Frontal cortex (tissue), 4 donors: ENCODE measurements around the gene POMC. TPM values are rescaled to one million over a fixed set of nuclear protein-coding genes. Genes with fewer than 3 reads are reported as not detected.
"Not testable (repeated sequence)": the region's sequence is repeated elsewhere in the genome, so short reads cannot be mapped to it uniquely, and the experiment has no call there.

ENCODE experiments used
- DNase-seq, 2 donors: peaks; one replicate each; pipeline ENCODE4 v3.0.0; 2012; ENCODE audit warnings: low spot score in 2 of 2
- FAIRE-seq: peaks from 2 replicates; lab custom pipeline; 2012; peaks lifted over from hg19 to GRCh38; lab: Jason Lieb, UNC
- total RNA-seq: library from RNA; depleted of rRNA; stranded (reverse); fragments of >200 nt; gene quantifications from one replicate; pipeline ENCODE4 v1.2.3, GENCODE V29; 2014
- donor health status: control.
- donor health status: control.
- donor health status: control.

Gene POMC
- total RNA-seq, 1 donor from 2014 or later = 1.2 TPM

- FAIRE-seq = no peak
- no peak for DNase-seq
These were observed 10.6 kb upstream of the POMC start for GRCh38 chr2:25178976-25179375.

DNA sequence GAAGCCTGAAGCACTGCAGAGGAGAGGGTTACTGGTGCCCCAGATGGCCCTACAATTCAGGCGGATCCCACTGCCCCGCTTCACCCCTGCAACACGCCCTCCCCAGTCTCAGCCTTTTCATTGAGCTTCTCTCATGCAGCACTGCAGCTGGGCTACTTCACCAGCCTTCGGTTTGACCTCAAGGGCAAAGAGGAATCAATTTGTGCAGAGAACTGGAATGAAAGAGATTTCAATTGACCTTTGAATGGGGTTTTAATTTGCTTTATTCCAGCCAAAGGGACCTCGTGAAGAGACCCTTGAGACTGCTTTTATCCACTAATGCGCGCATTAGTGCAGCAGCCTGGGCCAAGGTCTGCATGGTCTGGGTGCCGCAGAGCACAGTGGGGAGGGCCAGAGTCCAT, 8.8 kb upstream of the POMC start:
- FAIRE-seq = no peak
- no peak for DNase-seq

DNA sequence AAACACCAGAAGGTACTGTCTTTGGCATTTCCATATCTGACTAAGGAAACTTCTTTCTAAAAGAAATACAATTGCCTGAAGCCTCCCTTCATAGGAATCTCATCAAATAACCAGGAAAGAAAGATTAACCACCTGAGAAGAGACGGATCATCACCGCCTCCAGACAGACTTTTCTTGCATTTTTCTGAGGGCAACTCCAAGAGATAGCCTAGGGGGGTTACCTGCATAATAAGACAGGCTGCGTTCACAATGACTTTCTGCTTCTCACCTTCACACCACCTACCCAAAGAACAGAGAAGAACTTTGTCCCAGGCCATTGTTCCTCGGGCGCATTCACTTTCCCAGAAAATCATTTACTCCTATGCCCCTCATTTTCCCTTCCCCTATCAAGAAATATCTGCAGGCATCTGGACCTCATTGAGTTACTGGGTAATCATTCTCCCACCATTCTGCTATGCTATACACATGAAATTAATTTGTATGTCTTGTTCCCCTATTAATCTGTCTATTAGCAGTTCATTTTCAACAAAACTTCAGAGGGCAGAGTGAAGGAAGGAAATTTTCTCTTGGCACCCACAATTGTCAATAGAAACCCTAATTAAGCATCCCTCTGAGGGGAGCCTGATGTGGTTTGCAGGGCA, 8.3 kb upstream of the POMC start:
- FAIRE-seq = no peak
- no peak for DNase-seq

DNA sequence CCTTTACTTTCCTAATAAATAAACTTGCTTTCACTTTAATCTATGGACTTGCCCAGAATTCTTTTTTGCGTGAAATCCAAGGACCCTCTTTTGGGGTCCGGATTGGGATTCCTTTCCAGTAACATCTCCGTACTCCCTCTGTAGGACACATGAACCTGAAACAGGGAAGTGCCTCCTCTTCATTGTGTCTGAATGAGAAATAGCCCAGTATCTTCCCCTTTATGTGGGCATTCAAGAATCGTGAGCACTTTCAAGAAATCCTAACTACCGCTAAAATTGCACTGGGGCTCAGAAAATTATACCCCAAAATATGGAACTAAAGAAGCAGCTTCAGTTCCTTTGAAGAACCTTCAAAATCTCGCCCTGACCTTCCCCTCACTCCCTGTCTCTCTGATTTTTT, 7.8 kb upstream of the POMC start:
- DNase-seq (no peak), FAIRE-seq (no peak)

DNA sequence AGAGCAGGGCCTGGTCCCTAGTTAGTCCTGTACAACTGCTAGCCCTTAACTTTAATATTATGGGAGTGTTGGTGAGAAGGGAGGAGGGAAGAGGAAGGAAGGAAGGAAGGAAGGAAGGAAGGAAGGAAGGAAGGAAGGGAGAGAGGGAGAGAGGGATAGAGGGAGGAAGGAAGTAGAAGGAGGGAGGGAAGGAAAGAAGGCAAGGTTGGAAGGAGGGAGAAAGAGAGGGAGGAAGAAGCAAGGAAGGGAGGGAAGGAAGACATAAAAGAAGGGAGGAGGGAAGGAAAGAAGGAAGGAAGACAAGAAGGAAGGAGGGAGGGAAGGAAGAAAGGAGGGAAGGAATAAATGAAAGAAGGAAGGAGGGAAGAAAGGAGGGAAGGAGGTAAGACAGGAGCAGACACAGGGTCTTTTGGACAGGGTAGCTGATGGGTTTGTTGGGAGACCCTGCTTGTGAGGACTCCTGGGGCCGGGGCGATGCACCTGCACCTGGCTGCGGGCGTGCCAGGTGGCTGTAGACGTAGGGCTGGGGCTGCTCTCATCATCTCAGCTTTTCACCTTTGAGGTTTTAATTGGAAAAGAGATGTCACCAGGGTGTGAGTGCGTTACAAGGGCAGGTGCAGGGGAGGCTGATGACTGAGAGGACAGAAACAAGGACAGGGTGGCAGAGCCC, 5.9 kb upstream of the POMC start:
- DNase-seq = no peak
- FAIRE-seq = no peak

GRCh38 chr2:25173719-25174118, 5.3 kb upstream of the POMC start:
- FAIRE-seq (no peak), DNase-seq (no peak)

DNA sequence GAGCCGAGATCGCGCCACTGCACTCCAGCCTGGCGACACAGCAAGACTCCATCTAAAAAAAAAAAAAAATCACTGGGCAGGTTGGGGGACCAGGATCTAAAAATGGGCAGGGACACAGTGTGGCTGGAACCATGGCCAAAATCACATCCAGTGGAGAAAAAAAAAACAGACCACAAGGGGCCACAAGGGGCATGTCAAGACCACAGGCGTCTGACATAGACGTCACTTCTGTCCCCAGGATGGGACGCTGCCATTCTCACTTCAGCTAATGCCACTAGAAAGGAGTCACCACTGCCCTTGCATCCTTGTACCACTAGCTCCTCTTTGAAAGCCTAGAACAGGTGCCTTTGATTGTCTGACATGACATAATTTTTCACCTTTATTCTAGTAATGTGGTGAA, 2.5 kb upstream of the POMC start:
- DNase-seq (no peak), FAIRE-seq (no peak)

DNA sequence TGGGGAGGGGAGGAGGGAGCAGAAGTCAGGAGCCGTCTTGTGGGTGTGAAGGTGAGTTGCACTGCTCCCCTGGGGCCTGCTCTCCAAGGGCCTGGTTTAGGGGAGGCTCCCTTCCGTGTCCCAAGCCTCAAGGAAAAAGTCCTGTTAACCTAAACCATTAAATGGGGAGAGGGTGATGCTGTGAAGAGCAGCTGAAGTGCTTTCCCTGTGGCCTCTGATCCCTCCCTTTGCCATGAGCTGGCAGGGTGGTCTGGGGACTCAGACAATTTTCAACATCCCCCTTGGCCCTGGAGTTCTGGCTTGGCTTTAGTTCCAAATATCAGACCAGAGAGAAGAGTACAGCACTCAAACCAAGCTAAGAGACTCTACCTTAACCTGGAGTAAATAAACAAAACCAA, 692 bp upstream of the POMC start:
- DNase-seq (no peak), FAIRE-seq (no peak)

GRCh38 chr2:25165992-25166875, 2.1 kb downstream of the POMC start:
- no peak for FAIRE-seq
- peak; percentile 47 to 54 for DNase-seq

DNA sequence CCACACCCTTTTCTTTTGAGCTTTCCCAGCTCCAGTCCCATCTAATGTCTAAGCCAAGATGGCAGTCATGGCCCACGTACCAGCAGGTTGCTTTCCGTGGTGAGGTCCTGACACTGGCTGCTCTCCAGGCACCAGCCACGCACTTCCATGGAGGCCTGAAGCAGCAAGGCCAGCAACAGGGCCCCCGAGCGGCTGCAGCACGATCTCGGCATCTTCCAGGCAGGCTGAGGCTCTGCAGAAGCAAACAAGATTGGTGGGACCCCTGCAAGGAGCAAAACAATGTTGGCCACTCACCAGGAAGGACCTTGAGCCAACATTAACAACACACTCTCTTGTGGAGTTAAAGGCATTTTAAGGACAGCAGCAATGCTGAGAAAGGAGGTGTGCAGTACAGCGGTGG, 3.8 kb downstream of the POMC start:
- no peak for FAIRE-seq
- no peak for DNase-seq

DNA sequence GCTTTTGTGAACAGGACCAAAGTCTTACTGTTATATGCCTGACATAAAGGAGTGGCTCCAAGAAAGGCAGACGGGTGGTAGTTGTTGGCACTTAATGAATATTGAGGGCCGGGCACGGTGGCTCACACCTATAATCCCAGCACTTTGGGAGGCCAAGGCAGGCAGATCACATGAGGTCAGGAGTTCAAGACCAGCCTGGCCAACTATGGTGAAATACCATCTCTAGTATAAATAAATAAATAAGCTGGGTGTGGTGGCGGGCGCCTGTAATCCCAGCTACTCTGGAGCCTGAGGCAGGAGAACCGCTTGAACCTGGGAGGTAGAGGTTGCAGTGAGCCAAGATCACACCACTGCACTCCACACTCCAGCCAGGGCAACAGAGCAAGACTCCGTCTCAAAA, 6.3 kb downstream of the POMC start:
- not testable (repeated sequence) for FAIRE-seq, DNase-seq

GRCh38 chr2:25161055-25161781, 7.2 kb downstream of the POMC start:
- no peak for FAIRE-seq

GRCh38 chr2:25160376-25160775, 8.0 kb downstream of the POMC start:
- DNase-seq = no peak
- no peak for FAIRE-seq

More at GRCh38 chr2:25161055-25161781, 7.2 kb downstream of the POMC start:
- DNase-seq = peak in 1 of 2 donors; percentile 28

DNA sequence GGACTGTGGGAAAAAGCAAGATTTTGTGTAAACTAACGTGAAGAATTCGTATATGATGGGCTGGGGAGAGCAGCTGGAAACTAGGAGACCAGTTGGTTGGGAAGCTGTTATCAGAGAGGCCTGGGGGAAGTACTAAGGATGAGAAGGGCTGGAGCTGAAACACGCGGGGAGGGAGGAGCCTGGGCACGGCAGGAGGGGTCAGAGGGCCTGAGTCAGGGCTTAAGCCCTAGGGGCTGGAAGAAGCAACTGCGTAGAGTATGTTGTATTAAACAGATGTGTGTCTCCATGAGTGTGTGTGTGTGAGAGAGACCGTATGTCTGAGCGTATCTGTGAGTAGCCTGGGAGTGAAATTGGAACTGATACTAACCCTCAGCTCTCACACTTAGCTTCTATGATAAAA, 8.4 kb downstream of the POMC start:
- DNase-seq = no peak
- FAIRE-seq = no peak

- no peak for DNase-seq
- FAIRE-seq = no peak
These were observed 10.1 kb downstream of the POMC start for GRCh38 chr2:25158096-25158852.

GRCh38 chr2:25155401-25155800, 13.0 kb downstream of the POMC start:
- no peak for FAIRE-seq
- no peak for DNase-seq

DNA sequence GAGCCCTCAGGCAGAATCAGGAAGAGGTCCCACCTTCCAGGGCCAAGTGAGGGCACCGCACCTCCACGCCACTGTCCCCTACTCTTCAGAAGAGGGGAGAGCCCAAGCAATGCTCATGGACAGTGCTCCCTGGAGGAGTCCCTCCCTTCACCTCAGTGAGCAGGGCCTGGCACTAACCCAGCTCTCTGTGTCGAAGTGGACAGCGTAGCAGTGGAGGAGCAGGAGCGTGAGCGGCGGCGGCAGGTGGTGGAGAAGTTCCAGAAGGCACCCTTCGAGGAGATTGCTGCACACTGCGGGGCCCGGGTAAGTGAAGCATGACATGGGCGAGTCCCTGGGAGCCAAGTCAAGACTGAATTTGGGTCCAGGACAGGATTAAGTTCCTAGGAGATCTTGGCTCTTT, 16.7 kb downstream of the POMC start:
- DNase-seq = no peak
- no peak for FAIRE-seq

DNA sequence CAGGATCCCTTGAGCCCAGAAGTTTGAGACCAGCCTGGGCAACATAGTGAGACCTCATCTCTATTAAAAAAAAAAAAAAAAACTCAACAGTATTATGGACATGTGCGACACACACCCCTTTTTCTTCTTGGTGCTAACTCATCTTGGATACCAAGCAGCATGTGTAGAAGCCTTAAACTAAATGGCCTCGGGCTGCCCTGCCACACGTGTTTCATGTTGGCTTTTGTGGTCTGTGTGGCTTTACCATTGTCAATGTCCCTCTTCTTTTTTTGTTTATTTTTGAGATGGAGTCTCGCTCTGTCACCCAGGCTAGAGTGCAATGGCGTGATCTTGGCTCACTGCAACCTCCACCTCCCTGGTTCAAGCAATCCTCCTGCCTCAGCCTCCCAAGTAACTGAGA, 17.4 kb downstream of the POMC start:
- FAIRE-seq, DNase-seq: not testable (repeated sequence)

- no peak for FAIRE-seq
These were observed 18.7 kb downstream of the POMC start for GRCh38 chr2:25149646-25150045.

GRCh38 chr2:25146896-25147295, 21.5 kb downstream of the POMC start:
- no peak for FAIRE-seq
- no peak for DNase-seq

More at GRCh38 chr2:25149646-25150045, 18.7 kb downstream of the POMC start:
- DNase-seq = no peak
